Activated T-cell treated with anti-CD3 and anti-CD28 coated beads for 48 hours (primary cell): ENCODE measurements around the gene ZC3H12A.
A peak's percentile ranks its signal among the peaks of the same experiment; 100 is the strongest.

Source experiments
- DNase-seq: peaks from one replicate; pipeline ENCODE4 v3.0.0-alpha.2; 2020; ENCODE audit warnings: low read depth

The ZC3H12A gene

DNA sequence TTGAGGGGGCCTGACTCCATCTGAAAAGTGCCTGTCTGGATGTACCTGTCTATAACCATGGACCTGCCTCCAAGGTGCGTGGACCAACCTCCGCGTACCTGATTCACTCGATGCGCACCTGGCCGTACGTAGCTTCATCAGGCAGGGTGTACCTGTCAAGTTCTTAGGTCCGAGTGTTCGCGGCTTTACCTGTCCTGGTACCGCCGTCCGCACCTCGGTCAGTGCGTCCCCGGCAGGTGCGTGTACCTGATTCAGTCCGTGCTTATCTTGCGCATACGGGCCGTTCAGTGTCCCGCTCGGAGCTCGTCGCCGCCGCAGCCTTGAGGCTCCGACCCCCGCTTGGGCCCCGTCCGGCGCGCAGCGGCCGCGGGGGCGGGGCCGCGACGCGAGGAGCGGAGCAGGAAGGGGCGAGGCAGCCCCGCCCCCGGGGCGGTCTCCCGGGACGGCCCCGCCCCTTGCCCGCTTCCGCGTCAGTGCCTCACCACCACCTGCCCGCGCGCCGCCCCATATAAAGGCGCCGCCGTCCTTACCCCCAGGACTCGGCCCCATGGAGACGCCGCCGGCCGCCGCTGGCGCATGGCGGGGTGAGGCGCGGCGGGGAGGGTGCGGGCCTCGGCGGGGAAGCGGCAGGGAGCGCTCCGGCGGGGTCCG lies at the start of gene ZC3H12A:
Gene ZC3H12A, plus strand, starts transcription at position 535 of the 651 bp plus-strand sequence. CDS start 917 bp downstream, outside the sequence.
- DNase-seq: peak; percentile 96

GRCh38 chr1:37425221-37425620 lies 49.2 kb upstream of the ZC3H12A start:
- no peak for DNase-seq

DNA sequence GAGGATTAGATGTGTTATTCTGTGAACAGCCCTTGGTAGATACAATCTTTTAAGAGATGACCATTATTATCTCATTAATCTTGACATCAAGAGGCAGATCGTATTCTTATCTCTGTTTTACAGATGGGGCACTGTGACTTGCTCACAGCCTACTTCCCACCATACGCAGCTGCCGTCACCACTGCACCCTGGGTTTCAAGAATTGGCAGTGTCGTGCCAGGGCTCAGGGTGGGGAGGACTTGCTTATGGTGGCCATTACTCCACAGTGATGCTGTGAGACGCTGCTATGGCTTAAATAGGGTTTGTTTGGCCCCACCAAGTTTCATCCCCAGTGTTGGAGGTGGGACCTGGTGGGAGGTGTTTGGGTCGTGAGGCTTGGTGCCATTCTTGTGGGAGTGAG lies 45.4 kb upstream of the ZC3H12A start:
- DNase-seq: no peak

DNA sequence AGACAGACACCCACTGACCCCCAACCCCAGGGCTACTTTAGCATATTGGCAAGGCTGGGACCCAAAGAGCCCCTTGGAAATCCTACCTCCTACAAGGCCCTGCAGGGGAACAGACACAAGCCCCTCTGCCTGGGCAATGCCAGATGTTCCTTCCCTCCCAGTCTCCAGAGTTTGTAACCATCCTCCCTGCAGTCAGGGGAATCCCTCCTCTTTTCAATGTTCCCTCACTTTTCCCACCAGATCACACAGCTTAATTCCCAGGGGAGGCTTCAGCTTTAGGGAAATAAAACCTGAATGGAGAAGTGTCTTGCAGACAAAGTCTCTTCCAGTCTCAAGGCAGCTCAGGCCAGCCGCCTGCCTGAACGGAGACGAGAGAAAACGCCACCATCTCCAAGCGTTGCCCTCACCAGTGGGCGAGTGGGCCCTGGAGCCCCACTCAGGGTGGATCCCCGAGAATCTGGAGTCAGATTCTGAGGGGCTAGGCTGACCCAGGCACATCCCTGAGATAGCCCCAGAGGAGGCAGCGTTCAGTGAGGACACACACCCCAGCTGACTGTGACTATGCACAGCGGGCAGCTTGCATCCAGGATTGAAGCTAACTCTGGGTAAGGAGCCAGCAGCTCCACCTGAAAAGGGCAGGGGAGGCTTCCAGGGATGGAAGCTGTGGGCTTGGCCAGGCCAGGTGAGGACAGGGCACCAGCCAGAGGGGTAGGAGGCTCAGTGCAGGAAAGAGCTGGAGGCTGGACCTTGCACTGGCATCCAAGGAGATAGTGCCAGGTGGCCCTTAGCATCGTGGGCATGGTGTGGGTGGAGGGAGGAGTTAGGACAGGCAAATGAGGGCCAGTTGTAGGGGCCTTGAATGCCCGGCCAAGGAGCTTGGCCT lies 44.0 kb upstream of the ZC3H12A start:
- no peak for DNase-seq

GRCh38 chr1:37432716-37433115 lies 41.7 kb upstream of the ZC3H12A start:
- no peak for DNase-seq

GRCh38 chr1:37433171-37433570 lies 41.2 kb upstream of the ZC3H12A start:
- DNase-seq: no peak

DNA sequence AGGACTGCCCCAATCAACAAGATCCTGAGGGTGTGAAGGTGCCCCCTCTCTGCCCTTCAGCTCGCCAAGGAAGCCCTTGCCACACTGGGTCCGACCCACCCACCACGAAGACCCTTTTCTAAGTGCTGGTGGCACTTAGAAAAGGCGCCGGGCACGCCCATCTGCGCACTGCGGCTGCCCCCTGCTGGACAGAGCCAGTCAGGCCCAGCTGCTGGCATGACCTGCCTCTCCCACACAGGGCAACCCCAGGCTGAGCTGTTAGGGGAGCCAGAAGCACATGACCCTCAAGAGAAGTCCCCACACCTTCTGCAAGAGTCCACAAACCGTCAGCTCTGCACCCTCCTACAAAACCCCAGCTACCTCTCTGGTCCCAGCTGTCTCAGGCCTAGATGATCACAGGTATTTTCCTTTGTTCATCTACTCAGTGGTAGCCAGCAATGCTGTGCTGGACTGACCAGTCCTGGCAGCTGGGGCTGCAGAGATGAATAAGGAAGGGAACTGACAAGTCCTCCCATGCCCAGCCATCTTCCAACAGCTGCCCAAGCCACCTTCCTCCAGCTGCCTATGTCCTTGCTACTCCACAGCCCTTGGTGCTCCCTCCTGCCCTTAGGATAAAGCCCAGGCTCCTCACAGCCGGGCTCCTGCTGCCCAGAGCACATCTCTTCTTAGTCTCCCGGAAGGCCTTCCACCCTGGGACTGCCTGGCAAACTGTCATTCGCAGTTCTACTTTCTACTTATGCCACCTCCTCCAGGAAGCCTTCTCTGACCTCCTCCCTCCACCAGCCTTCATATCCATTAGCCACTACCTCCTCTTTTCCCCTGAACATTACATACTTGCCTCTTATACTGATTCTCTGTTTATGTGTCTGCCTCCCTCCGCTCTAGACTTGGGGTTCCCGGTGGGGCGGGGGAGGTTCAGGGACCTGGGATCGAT lies 39.8 kb upstream of the ZC3H12A start:
- DNase-seq: peak; percentile 71

DNA sequence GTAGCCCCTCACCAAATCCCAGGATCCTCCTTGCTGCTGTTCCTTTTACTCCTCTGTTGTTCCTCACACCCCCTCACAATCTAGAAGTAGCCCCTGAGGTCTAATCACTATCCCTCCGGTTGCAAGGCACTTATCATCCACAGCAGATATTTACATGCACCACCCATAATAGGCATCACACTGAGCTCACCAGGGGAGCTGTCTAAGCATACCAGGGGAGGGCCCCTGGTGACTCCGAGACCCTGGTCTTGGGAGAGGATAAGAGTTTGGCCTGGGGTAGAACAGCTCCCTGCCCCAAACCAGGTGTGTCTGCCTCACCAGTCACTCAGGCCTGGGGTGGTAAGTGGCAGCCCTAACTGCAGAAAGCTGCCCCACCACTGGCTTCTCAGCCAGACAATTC lies 37.3 kb upstream of the ZC3H12A start:
- DNase-seq: no peak

DNA sequence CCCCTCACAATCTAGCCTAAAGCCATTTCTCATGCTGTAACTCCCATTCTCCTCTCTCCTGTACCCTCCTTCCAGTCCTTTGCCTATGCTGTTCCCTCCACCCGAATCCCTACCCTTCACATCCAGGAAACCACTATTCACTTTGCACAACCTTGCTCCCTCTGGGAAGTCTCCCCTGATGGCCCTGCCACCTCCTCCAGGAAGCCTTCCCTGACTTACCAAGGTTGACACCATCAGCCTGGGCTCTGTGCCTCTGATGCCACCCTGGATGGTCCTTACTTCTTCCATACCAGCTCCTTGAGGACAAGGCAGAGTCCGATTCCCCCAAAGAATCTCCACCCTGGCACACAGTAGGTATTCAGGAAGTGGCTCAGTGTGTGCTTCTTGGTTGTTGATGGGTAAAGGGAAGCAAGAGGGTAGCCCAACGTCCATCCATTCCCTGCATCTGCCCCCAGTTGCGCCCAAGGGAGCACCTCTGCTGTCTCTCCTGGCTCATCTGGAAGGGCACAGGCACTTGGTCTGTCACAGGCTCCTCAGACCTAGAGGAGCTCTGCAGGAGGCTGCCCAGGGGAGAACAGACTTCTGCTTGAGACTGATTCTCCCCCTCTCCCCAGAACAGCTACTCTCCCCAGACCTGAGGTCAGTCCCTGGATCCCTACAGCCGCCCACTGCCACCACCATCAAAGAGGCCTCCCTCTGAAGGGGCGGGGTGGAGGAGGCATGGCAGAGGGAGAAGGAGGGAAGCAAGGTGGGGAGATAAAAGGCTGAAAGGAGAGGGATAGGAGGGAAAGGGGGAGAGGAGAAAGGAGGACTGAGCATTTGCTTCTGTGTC lies 36.1 kb upstream of the ZC3H12A start:
- no peak for DNase-seq

DNA sequence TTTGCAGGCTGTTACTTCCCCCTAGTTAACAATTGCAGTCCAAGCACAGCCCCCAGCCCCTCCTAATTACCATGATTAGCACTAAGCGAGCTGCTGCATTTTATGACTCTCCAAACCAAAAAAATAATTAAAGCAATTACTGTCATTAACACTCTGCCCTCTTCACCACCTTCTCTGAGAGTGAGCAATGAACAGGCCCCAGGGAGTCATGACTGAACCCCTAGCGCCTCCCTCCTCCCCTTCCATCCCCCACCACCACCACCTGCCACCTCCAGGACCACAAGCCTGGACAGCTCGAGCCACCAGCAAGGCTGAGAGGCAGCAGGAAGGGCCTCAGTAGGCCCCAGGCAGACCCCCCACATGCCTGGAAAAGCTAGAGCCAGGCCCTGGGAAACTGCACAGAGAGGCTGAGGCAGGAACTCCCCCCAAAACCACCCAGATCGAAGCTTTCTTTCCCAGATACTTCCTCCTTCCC lies 35.5 kb upstream of the ZC3H12A start:
- no peak for DNase-seq

DNA sequence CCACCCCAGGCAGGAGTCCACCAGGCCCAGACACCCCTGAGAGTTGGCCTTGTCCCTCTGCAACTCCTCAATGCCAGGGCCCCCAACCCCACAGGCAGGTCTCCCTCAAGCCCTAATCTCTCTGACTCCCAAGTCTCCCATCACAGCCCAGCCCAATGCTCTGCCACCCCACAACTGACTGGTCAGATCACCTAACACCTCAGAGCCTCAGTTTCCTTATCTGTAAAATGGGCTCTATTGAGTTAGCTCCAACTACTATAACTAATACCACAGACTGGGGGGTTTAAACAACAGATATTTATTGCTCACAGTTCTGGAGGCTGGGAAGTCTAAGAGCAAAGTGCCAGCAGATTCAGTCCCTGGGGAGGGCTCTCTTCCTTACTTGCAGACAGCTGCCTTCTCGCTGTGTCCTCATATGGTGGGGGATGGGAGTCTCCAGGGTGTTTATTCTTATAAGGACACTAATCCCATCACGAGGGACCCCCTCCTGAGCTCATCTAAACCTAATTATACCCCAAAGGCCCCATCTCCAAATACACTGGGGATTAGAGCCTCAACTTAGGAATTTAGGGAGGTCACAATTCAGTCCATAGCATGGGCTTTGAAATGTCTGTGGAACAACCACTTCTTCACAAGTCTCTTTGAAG lies 34.9 kb upstream of the ZC3H12A start:
- DNase-seq: no peak

GRCh38 chr1:37441490-37441889 lies 32.9 kb upstream of the ZC3H12A start:
- DNase-seq: no peak

DNA sequence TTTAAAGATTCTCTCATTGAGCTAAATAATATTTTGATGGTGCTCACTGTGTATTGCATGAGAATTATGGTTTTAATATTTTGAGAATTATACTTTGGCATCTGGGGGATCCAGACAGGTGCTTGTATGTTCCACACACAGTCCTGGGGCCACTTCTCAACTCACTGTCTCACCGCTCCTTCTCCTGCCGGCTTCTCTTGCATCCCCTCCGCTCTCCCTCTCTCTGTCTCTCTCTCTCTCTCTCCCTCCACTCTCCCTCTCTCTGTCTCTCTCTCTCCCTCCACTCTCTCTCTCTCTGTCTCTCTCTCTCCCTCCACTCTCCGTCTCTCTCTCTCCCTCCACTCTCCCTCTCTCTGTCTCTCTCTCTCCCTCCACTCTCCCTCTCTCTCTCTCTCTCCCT lies 32.2 kb upstream of the ZC3H12A start:
- DNase-seq: no peak

- no peak for DNase-seq
These were observed 31.7 kb upstream of the ZC3H12A start for GRCh38 chr1:37442644-37443043.

- no peak for DNase-seq
These were observed 27.5 kb upstream of the ZC3H12A start for GRCh38 chr1:37446874-37447273.

GRCh38 chr1:37448185-37448584 lies 26.2 kb upstream of the ZC3H12A start:
- no peak for DNase-seq

DNA sequence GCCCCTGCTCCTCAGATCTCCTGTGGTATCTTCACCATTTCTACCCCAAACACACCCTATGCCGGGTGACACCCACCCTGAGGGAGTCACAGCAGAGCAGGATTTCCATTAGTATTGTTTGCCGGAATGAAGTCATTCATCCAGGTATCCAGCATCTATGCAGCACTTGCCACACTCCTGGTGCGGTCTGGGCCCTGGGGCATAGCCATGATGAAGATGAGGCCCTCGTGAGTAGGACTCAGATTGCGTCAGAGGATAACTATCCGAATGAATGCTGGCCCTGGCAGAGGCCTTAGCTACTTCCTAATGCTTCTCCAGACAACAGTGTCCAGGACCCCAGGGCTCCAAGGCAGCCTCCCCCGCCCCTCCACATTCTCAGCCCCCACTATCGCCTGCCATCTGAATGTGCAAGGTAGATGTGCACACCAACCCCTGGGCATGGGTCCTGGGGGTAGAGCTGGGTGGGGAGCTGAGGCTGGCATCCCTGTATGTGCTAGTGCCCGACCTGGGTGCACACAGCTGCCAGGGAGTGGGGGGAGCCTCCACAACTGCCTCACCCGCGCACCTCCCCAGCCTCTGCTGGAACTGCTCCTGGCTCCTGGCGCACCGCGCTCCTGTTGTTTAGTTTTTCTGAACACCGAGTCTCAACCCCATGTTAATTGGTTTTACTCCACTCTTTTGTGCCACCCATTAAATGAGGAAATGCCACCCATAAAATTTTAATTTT lies 25.5 kb upstream of the ZC3H12A start:
- no peak for DNase-seq

DNA sequence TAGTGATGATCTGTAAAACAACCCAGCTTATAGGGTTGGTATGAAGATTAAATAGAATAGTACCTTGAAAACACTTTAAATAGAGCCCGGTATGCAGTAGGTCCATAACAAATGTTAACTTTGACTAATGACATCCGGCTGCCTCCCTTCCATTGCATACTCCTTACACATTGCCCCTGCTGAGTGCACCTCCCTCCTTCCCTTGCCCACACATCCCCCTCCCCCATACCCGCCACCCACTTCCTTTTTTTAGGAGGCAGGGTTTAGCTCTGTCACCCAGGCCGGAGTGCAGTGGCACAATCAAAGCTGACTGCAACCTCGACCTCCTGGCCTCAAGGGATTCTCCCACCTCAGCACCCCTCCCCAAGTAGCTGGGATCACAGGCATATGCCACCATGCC lies 24.4 kb upstream of the ZC3H12A start:
- DNase-seq: no peak

DNA sequence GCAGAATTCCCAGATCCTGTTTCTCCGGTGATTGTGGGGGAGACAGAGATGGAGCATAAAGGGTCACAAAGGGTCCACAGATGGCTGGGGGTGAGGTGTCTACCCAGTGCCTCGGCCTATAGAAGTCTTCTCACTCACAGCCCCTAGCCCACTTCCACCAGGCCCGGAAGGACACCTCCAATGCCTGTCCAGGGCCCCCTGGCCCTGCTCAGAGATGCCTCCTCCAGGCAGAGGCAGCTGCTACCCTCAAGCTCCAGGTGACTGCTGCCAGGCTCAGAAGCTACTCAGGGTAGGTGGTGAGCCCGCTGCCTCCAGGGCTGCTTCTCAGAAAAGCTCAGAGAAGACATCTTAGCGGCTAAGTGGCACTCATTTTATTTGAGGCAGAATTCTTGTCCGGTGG lies 22.0 kb upstream of the ZC3H12A start:
- no peak for DNase-seq

GRCh38 chr1:37453647-37454046 lies 20.7 kb upstream of the ZC3H12A start:
- DNase-seq: no peak
